Stimulated activated CD8-positive, alpha-beta memory T cell treated with anti-CD3 and anti-CD28 coated beads, Interleukin-15, amount 100 ng/mL, for 4 hours (primary cell): ENCODE data around the gene ARHGAP22.

Source experiments
- DNase-seq, 2 donors: peaks; one replicate each; pipeline ENCODE4 v3.0.0-alpha.2; 2020; ENCODE audit warnings: low read depth in 2 of 2

Gene ARHGAP22

GRCh38 chr10:48511875-48512231 is 93.0 kb downstream of the ARHGAP22 start:
- no peak for DNase-seq

GRCh38 chr10:48511066-48511874 is 93.6 kb downstream of the ARHGAP22 start:
- no peak for DNase-seq

GRCh38 chr10:48509974-48510692 is 94.7 kb downstream of the ARHGAP22 start:
- DNase-seq, result no peak

GRCh38 chr10:48508791-48509772 is 95.8 kb downstream of the ARHGAP22 start:
- DNase-seq, result no peak

GRCh38 chr10:48507933-48508790 is 96.7 kb downstream of the ARHGAP22 start:
- DNase-seq, result no peak

GRCh38 chr10:48507494-48507893 is 97.4 kb downstream of the ARHGAP22 start:
- DNase-seq, result no peak

GRCh38 chr10:48506147-48506917 is 98.5 kb downstream of the ARHGAP22 start:
- no peak for DNase-seq

- DNase-seq, result no peak
Measured at GRCh38 chr10:48505394-48506112, 99.3 kb downstream of the ARHGAP22 start.

GRCh38 chr10:48504141-48504885 is 100.6 kb downstream of the ARHGAP22 start:
- no peak for DNase-seq

- DNase-seq, result no peak
Measured at GRCh38 chr10:48503293-48503911, 101.5 kb downstream of the ARHGAP22 start.

- DNase-seq, result no peak
Measured at GRCh38 chr10:48502791-48503190, 102.1 kb downstream of the ARHGAP22 start.

- DNase-seq, result no peak
Measured at GRCh38 chr10:48501787-48502771, 102.8 kb downstream of the ARHGAP22 start.

- no peak for DNase-seq
Measured at GRCh38 chr10:48501226-48501625, 103.6 kb downstream of the ARHGAP22 start.

GRCh38 chr10:48500771-48501170 is 104.1 kb downstream of the ARHGAP22 start:
- DNase-seq, result no peak

- DNase-seq, result no peak
Measured at GRCh38 chr10:48498940-48499510, 105.8 kb downstream of the ARHGAP22 start.

- no peak for DNase-seq
Measured at GRCh38 chr10:48497780-48498770, 106.8 kb downstream of the ARHGAP22 start.
